Neural progenitor cell (in vitro differentiated cells): ENCODE data around the gene CMPK1. TPM values are rescaled to one million over a fixed set of nuclear protein-coding genes. Genes with fewer than 3 reads are reported as not detected.

Experiments
- DNase-seq: peaks from one replicate; pipeline ENCODE4 v3.0.0-alpha.2; 2016; ENCODE audit warnings: low spot score
- H2AFZ ChIP-seq: fragments of 200-600 bp; sonication (generic); replicated peaks from 2 replicates; pipeline ENCODE4 v1.6.1; 2016; ENCODE audit warnings: antibody characterized with exemption
- H3F3A ChIP-seq: fragments of 200-600 bp; sonication (generic); 2 replicates; pipeline ENCODE4 v1.6.1; 2016; ENCODE audit warnings: antibody characterized with exemption, low read depth
- H3K27ac ChIP-seq: fragments of 200-600 bp; sonication (generic); 2 replicates; pipeline ENCODE4 v1.5.1; 2016; ENCODE audit warnings: mild to moderate bottlenecking
- H3K27me3 ChIP-seq: fragments of 200-600 bp; sonication (generic); 2 replicates; pipeline ENCODE4 v1.6.1; 2016; ENCODE audit warnings: mild to moderate bottlenecking, moderate library complexity
- H3K36me3 ChIP-seq: fragments of 200-600 bp; sonication (generic); 2 replicates; pipeline ENCODE4 v1.5.1; 2016
- H3K4me1 ChIP-seq: fragments of 200-600 bp; sonication (generic); 2 replicates; pipeline ENCODE4 v1.6.1; 2016; ENCODE audit warnings: mixed run types
- H3K4me2 ChIP-seq: fragments of 200-600 bp; sonication (generic); 2 replicates; pipeline ENCODE4 v1.6.1; 2016
- H3K4me3 ChIP-seq: fragments of 200-600 bp; sonication (generic); 2 replicates; pipeline ENCODE4 v1.5.1; 2016
- H3K79me2 ChIP-seq: fragments of 200-600 bp; sonication (generic); 2 replicates; pipeline ENCODE4 v1.6.1; 2016; ENCODE audit warnings: low read depth
- H3K9ac ChIP-seq: fragments of 200-600 bp; sonication (generic); 2 replicates; pipeline ENCODE4 v1.6.1; 2016
- H3K9me3 ChIP-seq: fragments of 200-600 bp; sonication (generic); 2 replicates; pipeline ENCODE4 v1.5.1; 2016; ENCODE audit warnings: low read depth
- H4K20me1 ChIP-seq: fragments of 200-600 bp; sonication (generic); 2 replicates; pipeline ENCODE4 v1.6.1; 2016; ENCODE audit warnings: low read depth
- H3K27ac Mint-ChIP-seq: 3 replicates; pipeline ENCODE4 v1.8.0; 2021; ENCODE audit warnings: mixed read lengths
- H3K27me3 Mint-ChIP-seq: 2 replicates; pipeline ENCODE4 v1.8.0; 2022; ENCODE audit warnings: low read depth, mild to moderate bottlenecking, inconsistent platforms, moderate library complexity, mixed read lengths; ENCODE audit not compliant: insufficient read depth
- H3K36me3 Mint-ChIP-seq: 3 replicates; pipeline ENCODE4 v1.8.0; 2021; ENCODE audit warnings: mixed read lengths
- H3K4me1 Mint-ChIP-seq: 3 replicates; pipeline ENCODE4 v1.8.0; 2021; ENCODE audit warnings: mixed read lengths
- H3K4me3 Mint-ChIP-seq: 3 replicates; pipeline ENCODE4 v1.8.0; 2021; ENCODE audit warnings: mild to moderate bottlenecking, moderate library complexity, mixed read lengths
- H3K9me3 Mint-ChIP-seq: 3 replicates; pipeline ENCODE4 v1.8.0; 2020; ENCODE audit warnings: mixed read lengths
- CTCF ChIP-seq: fragments of 200-600 bp; sonication (generic); IDR thresholded peaks from 2 replicates; pipeline ENCODE4 v1.5.1; 2017; ENCODE audit warnings: antibody characterized with exemption, mild to moderate bottlenecking
- EZH2 ChIP-seq: fragments of 200-600 bp; sonication (generic); IDR thresholded peaks from 2 replicates; pipeline ENCODE4 v1.6.1; 2017; ENCODE audit warnings: antibody characterized with exemption, mild to moderate bottlenecking, moderate library complexity
- EZH2phosphoT487 ChIP-seq: fragments of 200-600 bp; sonication (generic); IDR thresholded peaks from 2 replicates; pipeline ENCODE4 v1.6.1; 2017; ENCODE audit warnings: antibody characterized with exemption
- total RNA-seq: library from RNA; depleted of rRNA; stranded (reverse); fragments of >200 nt; gene quantifications from 2 replicates; pipeline ENCODE4 v1.2.3, GENCODE V29; 2015; ENCODE audit warnings: low replicate concordance

CMPK1 gene
- total RNA-seq, 1 donor from 2014 or later, result 68.0 TPM

- Mint-ChIP-seq H3K4me3 (no peak overlapping the region), H3K27me3 (no peaks in the 10 kb centered on the region), H3K4me1 (no peaks in the 10 kb centered on the region), H3K36me3 (peaks cover 8% of the 10 kb centered on the region), H3K9me3 (no peaks in the 10 kb centered on the region), H3K27ac (no peak overlapping the region)
- Histone ChIP-seq H3K4me1 (no peaks in the 10 kb centered on the region), H3K27ac (no peak overlapping the region), H3K36me3 (no peaks in the 10 kb centered on the region), H3K27me3 (no peaks in the 10 kb centered on the region), H2AFZ (no peak overlapping the region), H3K79me2 (no peaks in the 10 kb centered on the region), H3K4me2 (no peak overlapping the region), H3K9ac (no peak overlapping the region), H3K9me3 (no peaks in the 10 kb centered on the region), H4K20me1 (no peaks in the 10 kb centered on the region), H3F3A (no peaks in the 10 kb centered on the region), H3K4me3 (no peak overlapping the region)
- no peak for TF ChIP-seq CTCF
- TF ChIP-seq EZH2phosphoT487, result no peak
- no peak for TF ChIP-seq EZH2
- DNase-seq, result no peak
These were observed 34.1 kb downstream of the CMPK1 start for GRCh38 chr1:47367651-47368050.

- Histone ChIP-seq H3K36me3 (peaks cover 13% of the 10 kb centered on the region), H3F3A (no peaks in the 10 kb centered on the region), H3K27me3 (no peaks in the 10 kb centered on the region), H3K79me2 (no peaks in the 10 kb centered on the region), H4K20me1 (no peaks in the 10 kb centered on the region), H3K9me3 (no peaks in the 10 kb centered on the region), H3K4me2 (no peak overlapping the region), H3K4me1 (no peaks in the 10 kb centered on the region), H3K4me3 (no peak overlapping the region), H2AFZ (no peak overlapping the region), H3K27ac (no peak overlapping the region), H3K9ac (no peak overlapping the region)
- no peak for DNase-seq
- H3K4me3 Mint-ChIP-seq, result no peak overlapping the region
- peaks cover 11% of the 10 kb centered on the region for H3K36me3 Mint-ChIP-seq
- no peak overlapping the region for H3K27ac Mint-ChIP-seq
- no peak for TF ChIP-seq CTCF
- TF ChIP-seq EZH2, result no peak
- TF ChIP-seq EZH2phosphoT487, result no peak
- H3K9me3 Mint-ChIP-seq, result no peaks in the 10 kb centered on the region
- no peaks in the 10 kb centered on the region for H3K27me3 Mint-ChIP-seq
- no peaks in the 10 kb centered on the region for H3K4me1 Mint-ChIP-seq
These were observed 37.5 kb downstream of the CMPK1 start for GRCh38 chr1:47371016-47371517.

GRCh38 chr1:47374501-47374900 lies 40.9 kb downstream of the CMPK1 start:
- Histone ChIP-seq H3F3A (no peaks in the 10 kb centered on the region), H3K27ac (no peak overlapping the region), H3K27me3 (no peaks in the 10 kb centered on the region), H3K9me3 (no peaks in the 10 kb centered on the region), H3K36me3 (peaks cover 13% of the 10 kb centered on the region), H3K79me2 (no peaks in the 10 kb centered on the region), H2AFZ (no peak overlapping the region), H3K4me1 (no peaks in the 10 kb centered on the region), H3K9ac (no peak overlapping the region), H3K4me3 (no peak overlapping the region), H3K4me2 (no peak overlapping the region), H4K20me1 (no peaks in the 10 kb centered on the region)
- TF ChIP-seq EZH2phosphoT487, result no peak
- TF ChIP-seq CTCF, result no peak
- no peak for TF ChIP-seq EZH2
- DNase-seq, result no peak
- H3K27me3 Mint-ChIP-seq, result no peaks in the 10 kb centered on the region
- no peaks in the 10 kb centered on the region for H3K9me3 Mint-ChIP-seq
- H3K36me3 Mint-ChIP-seq, result peaks cover 18% of the 10 kb centered on the region
- no peak overlapping the region for H3K27ac Mint-ChIP-seq
- no peaks in the 10 kb centered on the region for H3K4me1 Mint-ChIP-seq
- no peak overlapping the region for H3K4me3 Mint-ChIP-seq
